Measurements from ENCODE around the gene ARMH3. TPM values are rescaled to one million over a fixed set of nuclear protein-coding genes. Genes with fewer than 3 reads are reported as not detected.

The ARMH3 gene
- 10 to 100 TPM; 29.9 to 56.9 (median 46.8) TPM for polyA plus RNA-seq (ENCODE audit: low read depth in 6 of 6)

- H3K4me3 Mint-ChIP-seq: peak within 1 kb of the TSS; percentile 94 to 99 (median 96)
- peak; percentile 89 for DNase-seq
- H3K9me3 Mint-ChIP-seq: no peaks in the 10 kb centered on the region
- peak within 1 kb of the TSS; percentile 94 to 98 (median 94) for H3K27ac Mint-ChIP-seq
- peaks cover 20 to 48% (median 32%) of the 10 kb centered on the region in 3 donors for H3K4me1 Mint-ChIP-seq
- ATAC-seq (ENCODE audit: low read depth in 2 of 2): peak; percentile 96 to 97
- H3K36me3 Mint-ChIP-seq: no peaks in the 10 kb centered on the region
- no peaks in the 10 kb centered on the region for H3K27me3 Mint-ChIP-seq
Observed at GRCh38 chr10:102055647-102056419, at the start of gene ARMH3. Gene ARMH3, minus strand, starts transcription at chr10:102056173. Its CDS starts 16,059 bp downstream, at chr10:102040114.

GRCh38 chr10:102102421-102102820 is 46.4 kb upstream of the ARMH3 start:
- H3K36me3 Mint-ChIP-seq: no peaks in the 10 kb centered on the region
- no peak overlapping the region for H3K27ac Mint-ChIP-seq
- H3K4me1 Mint-ChIP-seq: peaks cover 8 to 14% (median 11%) of the 10 kb centered on the region in 3 donors
- H3K9me3 Mint-ChIP-seq: no peaks in the 10 kb centered on the region
- DNase-seq (no peak), ATAC-seq (ENCODE audit: low read depth in 2 of 2) (no peak)
- H3K4me3 Mint-ChIP-seq: no peak overlapping the region
- H3K27me3 Mint-ChIP-seq: no peaks in the 10 kb centered on the region

GRCh38 chr10:102101152-102101551 is 45.2 kb upstream of the ARMH3 start:
- H3K27me3 Mint-ChIP-seq: no peaks in the 10 kb centered on the region
- no peaks in the 10 kb centered on the region for H3K9me3 Mint-ChIP-seq
- peaks cover 8 to 13% (median 10%) of the 10 kb centered on the region in 3 donors for H3K4me1 Mint-ChIP-seq
- H3K27ac Mint-ChIP-seq: peak overlapping the region in 1 of 6 donors; percentile 44
- H3K36me3 Mint-ChIP-seq: no peaks in the 10 kb centered on the region
- no peak overlapping the region for H3K4me3 Mint-ChIP-seq
- no peak for ATAC-seq (ENCODE audit: low read depth in 2 of 2)
- no peak for DNase-seq

GRCh38 chr10:102096449-102096848 is 40.5 kb upstream of the ARMH3 start:
- no peak for DNase-seq
- Mint-ChIP-seq H3K4me3 (no peak overlapping the region), H3K9me3 (no peaks in the 10 kb centered on the region), H3K27ac (no peak overlapping the region), H3K36me3 (no peaks in the 10 kb centered on the region), H3K4me1 (no peaks in the 10 kb centered on the region), H3K27me3 (no peaks in the 10 kb centered on the region)
- no peak for ATAC-seq (ENCODE audit: low read depth in 2 of 2)

- H3K4me3 Mint-ChIP-seq: peak overlapping the region in 1 of 8 donors; percentile 66
- H3K27me3 Mint-ChIP-seq: no peaks in the 10 kb centered on the region
- no peaks in the 10 kb centered on the region for H3K9me3 Mint-ChIP-seq
- H3K4me1 Mint-ChIP-seq: no peaks in the 10 kb centered on the region
- DNase-seq (no peak), ATAC-seq (ENCODE audit: low read depth in 2 of 2) (no peak)
- H3K36me3 Mint-ChIP-seq: no peaks in the 10 kb centered on the region
- H3K27ac Mint-ChIP-seq: peak overlapping the region in 2 of 6 donors; percentile 14 to 52
Observed at GRCh38 chr10:102090772-102091171, 34.8 kb upstream of the ARMH3 start.

GRCh38 chr10:102086196-102086595 is 30.2 kb upstream of the ARMH3 start:
- Mint-ChIP-seq H3K4me1 (no peaks in the 10 kb centered on the region), H3K4me3 (no peak overlapping the region), H3K36me3 (no peaks in the 10 kb centered on the region), H3K9me3 (no peaks in the 10 kb centered on the region), H3K27me3 (no peaks in the 10 kb centered on the region), H3K27ac (peak overlapping the region in 1 of 6 donors; percentile 32)
- no peak for DNase-seq
- ATAC-seq (ENCODE audit: low read depth in 2 of 2): no peak

- Mint-ChIP-seq H3K4me3 (no peak overlapping the region), H3K27ac (no peak overlapping the region), H3K9me3 (no peaks in the 10 kb centered on the region)
Observed at GRCh38 chr10:102085336-102085735, 29.4 kb upstream of the ARMH3 start.

GRCh38 chr10:102083541-102083940 is 27.6 kb upstream of the ARMH3 start:
- no peaks in the 10 kb centered on the region for H3K9me3 Mint-ChIP-seq
- no peak overlapping the region for H3K4me3 Mint-ChIP-seq
- H3K36me3 Mint-ChIP-seq: no peaks in the 10 kb centered on the region
- H3K4me1 Mint-ChIP-seq: no peaks in the 10 kb centered on the region
- H3K27ac Mint-ChIP-seq: no peak overlapping the region
- ATAC-seq (ENCODE audit: low read depth in 2 of 2): no peak
- DNase-seq: no peak
- H3K27me3 Mint-ChIP-seq: no peaks in the 10 kb centered on the region

More at GRCh38 chr10:102085336-102085735, 29.4 kb upstream of the ARMH3 start:
- H3K36me3 Mint-ChIP-seq: no peaks in the 10 kb centered on the region
- DNase-seq (no peak), ATAC-seq (ENCODE audit: low read depth in 2 of 2) (no peak)
- H3K27me3 Mint-ChIP-seq: no peaks in the 10 kb centered on the region
- H3K4me1 Mint-ChIP-seq: no peaks in the 10 kb centered on the region

- Mint-ChIP-seq H3K9me3 (no peaks in the 10 kb centered on the region), H3K27me3 (no peaks in the 10 kb centered on the region), H3K4me3 (no peak overlapping the region), H3K27ac (no peak overlapping the region), H3K4me1 (peaks cover 0 to 12% (median 4%) of the 10 kb centered on the region in 3 donors), H3K36me3 (no peaks in the 10 kb centered on the region)
- DNase-seq (peak; percentile 70), ATAC-seq (ENCODE audit: low read depth in 2 of 2) (peak; percentile 93 to 98)
Observed at GRCh38 chr10:102072673-102073527, 16.9 kb upstream of the ARMH3 start.

- no peaks in the 10 kb centered on the region for H3K9me3 Mint-ChIP-seq
- peak overlapping the region in 3 of 8 donors; percentile 26 to 61 (median 47) for H3K4me3 Mint-ChIP-seq
- no peaks in the 10 kb centered on the region for H3K27me3 Mint-ChIP-seq
- no peaks in the 10 kb centered on the region for H3K36me3 Mint-ChIP-seq
- H3K4me1 Mint-ChIP-seq: peaks cover 18 to 35% (median 24%) of the 10 kb centered on the region in 3 donors
- ATAC-seq (ENCODE audit: low read depth in 2 of 2) (no peak), DNase-seq (no peak)
- peak overlapping the region in 2 of 6 donors; percentile 16 to 75 for H3K27ac Mint-ChIP-seq
Observed at GRCh38 chr10:102069071-102069470, 13.1 kb upstream of the ARMH3 start.

GRCh38 chr10:102068216-102068615 is 12.2 kb upstream of the ARMH3 start:
- Mint-ChIP-seq H3K4me1 (peaks cover 21 to 36% (median 27%) of the 10 kb centered on the region in 3 donors), H3K36me3 (no peaks in the 10 kb centered on the region), H3K4me3 (peak overlapping the region in 2 of 8 donors; percentile 15 to 66), H3K27me3 (no peaks in the 10 kb centered on the region), H3K27ac (no peak overlapping the region), H3K9me3 (no peaks in the 10 kb centered on the region)
- DNase-seq: no peak
- no peak for ATAC-seq (ENCODE audit: low read depth in 2 of 2)

GRCh38 chr10:102067091-102067916 is 11.3 kb upstream of the ARMH3 start:
- H3K4me3 Mint-ChIP-seq: peak overlapping the region in 7 of 8 donors; percentile 12 to 93 (median 60)
- no peaks in the 10 kb centered on the region for H3K9me3 Mint-ChIP-seq
- peaks cover 17 to 35% (median 27%) of the 10 kb centered on the region in 3 donors for H3K4me1 Mint-ChIP-seq
- H3K27ac Mint-ChIP-seq: peak overlapping the region in 3 of 6 donors; percentile 75 to 82 (median 82)
- H3K36me3 Mint-ChIP-seq: no peaks in the 10 kb centered on the region
- ATAC-seq (ENCODE audit: low read depth in 2 of 2): no peak
- H3K27me3 Mint-ChIP-seq: no peaks in the 10 kb centered on the region
- no peak for DNase-seq
